Ureter (tissue), 1 donor: ENCODE measurements around the gene PCCA. TPM values are rescaled to one million over a fixed set of nuclear protein-coding genes. Genes with fewer than 3 reads are reported as not detected.

ENCODE experiments used
- DNase-seq: peaks from one replicate; pipeline ENCODE4 v3.0.0-alpha.2; 2020; ENCODE audit warnings: low spot score
- total RNA-seq: library from RNA; stranded (reverse); gene quantifications from one replicate; pipeline ENCODE4 v1.2.4, GENCODE V29; 2023
- donor health status: DM: yes; HTN: yes; CAD: no.

The PCCA gene
- total RNA-seq, 1 donor from 2014 or later, result 87.4 TPM

GRCh38 chr13:100409132-100409531 lies 320.2 kb downstream of the PCCA start:
- no peak for DNase-seq

- no peak for DNase-seq
Measured at GRCh38 chr13:100423375-100423774, 334.5 kb downstream of the PCCA start.

DNA sequence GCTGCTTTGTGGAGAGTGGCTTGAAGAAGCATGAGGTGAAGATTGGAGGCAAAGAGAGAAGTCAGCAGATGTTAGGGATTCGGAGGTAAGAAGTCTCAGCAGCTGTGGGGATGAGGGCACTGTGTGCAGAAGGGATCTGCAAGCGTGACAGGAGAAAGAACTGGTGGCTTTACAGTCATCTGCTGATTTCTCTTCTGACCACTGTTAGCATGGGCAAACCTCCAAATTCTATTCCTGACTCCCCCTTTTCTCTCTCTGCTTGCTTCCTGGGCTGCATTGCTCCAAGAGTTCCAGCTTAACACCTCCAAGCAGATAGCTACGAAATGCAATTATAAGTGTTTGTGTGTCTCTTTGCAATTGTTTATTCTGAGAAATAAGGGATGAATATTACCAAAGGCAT lies 340.1 kb downstream of the PCCA start:
- no peak for DNase-seq

DNA sequence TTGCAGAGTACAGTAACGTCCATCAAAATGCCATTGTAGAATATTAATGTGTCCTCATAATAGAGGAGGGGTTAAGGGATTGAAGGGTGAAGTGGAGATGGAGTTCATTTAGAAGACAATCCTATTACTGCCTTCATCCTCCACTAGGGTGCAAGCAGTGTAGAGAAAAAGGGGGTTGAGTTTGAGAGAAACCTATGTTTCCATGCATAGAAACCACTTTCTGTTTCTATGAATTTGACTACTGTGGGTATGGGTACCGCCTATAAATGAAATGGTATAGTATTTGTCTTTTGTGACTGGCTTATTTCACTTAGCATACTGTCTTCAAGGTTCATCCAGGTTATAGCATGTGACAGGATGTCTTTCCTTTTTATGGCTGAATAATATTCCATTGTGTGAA lies 343.7 kb downstream of the PCCA start:
- no peak for DNase-seq

DNA sequence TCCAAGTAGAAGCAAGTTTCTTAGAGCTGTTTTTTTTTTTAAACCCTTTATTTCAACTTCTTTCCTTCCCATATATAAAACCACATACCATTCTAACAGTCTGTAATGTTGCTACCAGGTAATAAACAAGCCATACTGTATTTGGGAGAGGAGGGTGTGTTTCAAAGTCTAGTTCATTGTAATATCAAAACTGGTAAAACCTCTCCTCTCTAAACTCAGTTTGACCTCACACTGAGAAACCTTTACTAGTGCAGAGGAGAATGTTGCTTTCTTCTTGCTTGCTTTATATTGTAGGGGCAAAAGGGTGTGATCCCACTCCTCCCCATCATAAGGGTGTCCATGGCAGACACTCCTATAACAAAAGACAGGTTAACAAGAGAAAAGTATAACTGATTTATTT lies 344.6 kb downstream of the PCCA start:
- no peak for DNase-seq

DNA sequence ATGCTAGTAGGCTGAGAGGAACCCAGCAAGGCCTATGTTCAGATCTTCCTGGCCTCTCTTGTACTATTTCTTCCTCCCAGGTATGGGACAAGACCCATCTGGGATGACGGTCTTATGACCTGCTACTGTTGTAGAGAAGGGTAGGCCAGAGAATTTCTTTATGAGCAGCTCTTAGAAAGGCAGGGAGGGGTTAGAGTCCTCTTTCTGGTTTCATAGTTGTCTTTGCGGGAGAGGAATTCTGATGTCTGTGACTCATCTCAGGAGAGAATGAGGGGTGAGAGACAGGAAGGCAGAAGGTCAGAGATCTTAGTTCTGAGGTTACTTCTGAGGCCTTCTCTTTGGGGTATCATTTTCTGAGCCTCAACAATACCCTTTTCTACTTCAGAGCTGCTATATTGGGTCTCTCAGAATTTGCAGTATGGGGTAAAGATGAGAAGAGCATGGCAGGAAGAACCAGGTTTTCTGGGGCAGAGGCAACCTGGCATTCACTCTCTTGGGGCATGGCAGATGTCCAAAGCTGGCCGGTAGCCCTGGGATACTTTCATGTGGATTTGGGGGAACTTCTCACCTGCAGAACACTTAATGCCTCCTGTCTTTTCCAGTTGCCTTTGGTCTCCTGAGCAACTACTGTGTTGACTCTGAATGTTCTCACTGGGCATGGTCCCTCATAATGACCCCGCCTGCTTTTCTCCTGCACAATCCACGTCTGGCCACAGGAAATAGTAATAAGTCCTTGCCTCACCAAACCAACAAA lies 345.3 kb downstream of the PCCA start:
- DNase-seq, result no peak

GRCh38 chr13:100436099-100436498 lies 347.2 kb downstream of the PCCA start:
- no peak for DNase-seq

DNA sequence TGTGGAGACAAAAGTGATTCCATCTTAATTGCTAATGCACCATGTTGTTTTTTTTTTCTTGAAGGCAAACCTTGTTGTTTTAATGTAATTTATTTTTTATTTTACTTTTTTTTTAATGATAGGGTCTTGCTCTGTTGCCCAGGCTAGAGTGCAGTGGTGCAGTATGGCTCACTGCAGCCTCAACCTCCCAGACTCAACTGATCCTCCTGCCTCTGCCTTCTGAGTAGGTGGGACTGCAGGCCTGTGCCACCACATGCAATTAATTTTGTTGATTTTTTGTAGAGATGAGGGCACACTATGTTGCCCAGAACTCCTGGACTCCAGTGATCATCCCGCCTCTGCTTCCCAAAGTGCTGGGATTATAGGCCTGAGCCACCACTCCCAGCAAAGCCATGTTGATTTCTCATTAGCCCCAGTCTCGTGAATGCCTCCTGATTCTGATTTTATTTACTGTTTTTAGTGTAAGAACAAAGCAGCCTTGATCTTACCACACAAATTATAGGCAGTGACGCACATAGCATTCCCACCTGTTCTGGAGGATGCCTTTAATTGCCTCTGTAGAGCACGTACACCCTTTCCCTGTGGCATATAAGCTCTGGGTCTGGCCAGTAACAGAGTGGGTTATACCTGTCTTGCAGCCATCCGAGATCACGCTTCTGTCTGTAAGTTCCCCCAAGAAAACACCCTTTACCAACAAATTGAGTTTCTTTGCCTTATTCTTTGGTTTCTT lies 349.3 kb downstream of the PCCA start:
- no peak for DNase-seq

GRCh38 chr13:100439247-100439970 lies 350.5 kb downstream of the PCCA start:
- DNase-seq, result no peak

DNA sequence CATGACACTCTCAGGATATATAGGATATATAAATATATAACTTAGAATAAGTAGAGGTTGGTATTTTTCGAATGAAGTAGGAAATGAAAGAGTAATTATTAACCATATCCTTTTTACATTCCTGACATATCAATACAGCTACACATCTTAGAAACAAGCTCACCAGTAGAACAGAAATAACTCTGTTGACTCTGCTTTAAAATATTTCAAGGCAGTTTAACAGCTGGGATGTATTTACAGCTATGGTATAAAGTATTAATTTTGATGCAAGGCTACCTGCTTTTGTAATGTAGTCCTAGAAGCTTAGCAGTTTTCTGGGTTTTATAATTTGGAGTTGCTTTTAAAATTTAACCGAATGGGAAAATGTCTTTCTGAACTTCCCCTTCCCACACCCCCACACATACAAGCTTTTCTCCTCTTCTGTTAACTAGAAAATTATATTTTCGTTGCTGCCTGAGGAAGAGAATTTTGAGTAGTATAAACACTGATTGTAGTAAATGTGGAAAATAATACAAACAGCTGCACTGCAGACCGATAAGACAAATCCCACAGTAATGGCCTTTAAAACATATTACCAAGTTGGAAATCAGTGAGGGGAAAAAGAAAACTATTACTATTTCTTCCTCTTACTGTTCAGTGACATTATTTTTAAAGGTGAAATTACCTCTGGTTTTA lies 352.0 kb downstream of the PCCA start:
- DNase-seq, result no peak

DNA sequence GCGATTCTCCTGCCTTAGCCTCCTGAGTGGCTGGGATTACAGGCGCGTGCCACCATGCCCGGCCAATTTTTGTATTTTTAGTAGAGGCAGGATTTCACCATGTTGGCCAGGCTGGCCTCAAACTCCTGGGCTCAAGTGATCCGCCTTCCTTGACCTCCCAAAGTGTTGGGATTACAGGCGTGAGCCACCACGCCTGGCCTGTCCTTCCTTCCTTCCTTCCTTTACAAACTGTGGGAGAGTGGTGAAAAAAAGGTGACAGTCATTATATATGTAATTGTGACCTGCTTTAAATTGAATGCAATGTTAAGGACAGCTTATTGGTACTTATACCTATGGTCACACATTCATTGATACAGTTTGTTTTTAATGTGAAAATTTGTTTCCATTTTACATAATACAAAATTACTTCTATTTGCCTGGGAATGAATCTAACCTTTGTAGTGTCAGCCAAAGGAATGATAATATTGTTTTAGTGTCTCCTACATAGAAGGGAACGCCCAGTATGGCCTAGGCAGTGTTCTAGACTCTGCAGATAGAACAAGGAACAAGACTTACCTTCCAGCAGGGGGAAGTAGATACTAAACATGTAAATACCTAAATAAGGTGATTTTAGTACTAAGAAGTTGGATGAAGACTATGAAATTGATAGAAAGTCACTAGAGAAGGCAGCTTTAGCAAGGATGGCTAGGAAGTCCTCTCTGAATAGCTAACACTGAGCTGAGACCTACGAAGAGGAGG lies 353.4 kb downstream of the PCCA start:
- no peak for DNase-seq

GRCh38 chr13:100443278-100443997 lies 354.5 kb downstream of the PCCA start:
- no peak for DNase-seq

GRCh38 chr13:100443998-100444328 lies 355.1 kb downstream of the PCCA start:
- DNase-seq, result no peak

DNA sequence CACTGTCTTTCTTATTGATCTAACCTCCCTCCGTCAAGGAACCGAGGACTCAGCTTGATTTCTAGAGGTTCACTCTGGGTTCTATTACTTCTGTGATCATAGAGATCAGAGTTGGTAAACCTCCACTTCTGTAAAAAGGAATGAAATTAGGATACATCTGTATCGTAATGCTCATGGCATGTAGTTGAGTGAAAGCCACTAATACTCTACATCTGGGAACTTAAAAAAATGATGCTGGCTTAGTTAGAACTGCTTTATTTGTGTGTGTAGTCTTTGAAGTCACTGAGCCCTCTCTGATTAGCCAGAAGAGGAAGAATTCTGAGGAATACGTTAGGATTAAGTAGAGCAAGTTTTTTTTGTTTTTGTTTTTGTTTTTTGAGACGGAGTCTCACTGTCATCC lies 358.9 kb downstream of the PCCA start:
- DNase-seq, result no peak

- DNase-seq, result no peak
Measured at GRCh38 chr13:100451923-100452322, 363.0 kb downstream of the PCCA start.

GRCh38 chr13:100454876-100455275 lies 366.0 kb downstream of the PCCA start:
- DNase-seq, result no peak

DNA sequence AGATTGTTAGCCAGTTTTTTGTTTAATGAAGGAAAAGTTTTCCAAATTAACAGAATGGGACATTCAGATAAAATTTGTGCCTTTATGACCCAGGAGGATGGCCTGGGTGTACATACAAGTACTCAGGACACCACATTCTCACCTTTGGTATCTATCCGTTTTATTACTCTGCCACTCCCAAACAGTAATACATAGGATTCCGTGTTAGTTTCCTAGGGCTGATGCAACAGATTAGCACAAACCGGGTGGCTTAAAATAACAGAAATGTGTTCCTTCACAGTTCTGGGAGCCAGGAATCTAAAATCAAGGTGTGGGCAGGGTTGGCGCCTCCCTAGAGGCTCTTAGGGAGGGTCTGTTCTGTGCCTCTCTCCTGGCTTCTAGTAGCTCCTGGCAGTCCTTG lies 369.8 kb downstream of the PCCA start:
- no peak for DNase-seq

DNA sequence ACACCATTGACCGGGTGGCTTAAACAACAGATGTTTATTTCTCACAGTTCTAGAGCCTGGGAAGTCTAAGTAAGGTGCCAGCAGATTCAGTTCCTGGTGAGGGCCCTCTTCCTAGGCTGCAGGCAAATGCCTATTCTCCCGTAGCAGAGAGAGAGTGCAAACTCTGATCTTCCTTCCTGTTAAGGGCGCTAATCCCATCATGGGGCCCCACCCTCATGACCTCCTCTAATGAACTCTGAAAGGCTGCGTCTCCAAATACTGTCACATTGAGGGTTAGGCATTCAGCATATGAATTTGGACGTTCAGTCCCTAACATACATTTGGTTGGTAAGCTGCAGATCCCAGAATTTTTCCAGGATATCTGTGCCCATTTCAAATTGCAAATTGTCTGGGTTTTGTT lies 370.9 kb downstream of the PCCA start:
- DNase-seq, result no peak

DNA sequence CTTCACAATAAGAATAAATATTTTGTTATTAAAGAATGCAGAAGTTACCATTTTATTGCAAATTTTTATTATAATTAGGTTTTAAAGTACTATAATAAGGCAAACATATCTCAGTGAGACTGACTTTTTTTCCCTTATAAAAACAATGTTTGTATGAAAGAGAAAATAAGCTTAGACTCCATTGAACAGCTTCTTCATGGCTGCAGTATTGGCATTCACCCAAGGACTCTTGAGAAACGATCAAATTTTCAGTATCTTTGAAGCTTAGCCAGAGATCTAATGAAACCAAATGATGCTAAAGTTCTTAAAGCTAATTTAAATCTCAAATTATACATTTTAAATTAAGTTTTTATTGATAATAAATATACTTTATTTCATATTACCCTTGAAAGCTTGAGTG lies 371.4 kb downstream of the PCCA start:
- no peak for DNase-seq

GRCh38 chr13:100460791-100461190 lies 371.9 kb downstream of the PCCA start:
- no peak for DNase-seq
